Gastrocnemius medialis (tissue), 4 donors: ENCODE results near the gene EFEMP1. TPM values are rescaled to one million over a fixed set of nuclear protein-coding genes. Genes with fewer than 3 reads are reported as not detected.
A peak's percentile ranks its signal among the peaks of the same experiment; 100 is the strongest.

Experiments used
- ATAC-seq, 2 donors: fragments of 150-250 bp; one replicate each; pipeline ENCODE4 v1.9.1; 2016
- DNase-seq, 2 donors: peaks; one replicate each; pipeline ENCODE4 v3.0.0-alpha.2; 2019
- H3K27ac ChIP-seq, 4 donors: fragments of 200-600 bp; sonication (generic); 1 replicate in 1 of 4; 2 replicates in 3 of 4; pipeline ENCODE4 v1.5.1; 2016 to 2018; ENCODE audit warnings: mild to moderate bottlenecking in 2 of 4, moderate library complexity in 1 of 4
- H3K27me3 ChIP-seq, 3 donors: fragments of 200-600 bp; sonication (generic) in 2 of 3; 1 replicate in 1 of 3; 2 replicates in 2 of 3; pipeline versions ENCODE4 v1.5.1 to v1.6.0; 2016 to 2019; ENCODE audit warnings: mild to moderate bottlenecking in 1 of 3, moderate library complexity in 1 of 3
- H3K36me3 ChIP-seq, 2 donors: fragments of 200-600 bp; sonication (generic) in 1 of 2; one replicate each; pipeline ENCODE4 v1.5.1; 2017 to 2018
- H3K4me1 ChIP-seq, 2 donors: fragments of 200-600 bp; sonication (generic) in 1 of 2; one replicate each; pipeline ENCODE4 v1.5.1; 2016 to 2017; ENCODE audit warnings: mild to moderate bottlenecking in 2 of 2
- H3K4me3 ChIP-seq, 4 donors: fragments of 200-600 bp; sonication (generic) in 3 of 4; 1 replicate in 1 of 4; 2 replicates in 3 of 4; pipeline ENCODE4 v1.5.1; 2016 to 2019; ENCODE audit warnings: mild to moderate bottlenecking in 2 of 4
- H3K9me3 ChIP-seq, 3 donors: fragments of 200-600 bp; sonication (generic) in 2 of 3; 1 replicate in 1 of 3; 2 replicates in 2 of 3; pipeline ENCODE4 v1.5.1; 2016 to 2019
- CTCF ChIP-seq, 5 experiments: fragments of 450-650 bp in 3 of 5; fragments of 200-600 bp in 2 of 5; sonication (generic) in 2 of 5; IDR thresholded peaks in 4 of 5; conservative IDR thresholded peaks in 1 of 5; 1 replicate in 4 of 5; 2 replicates in 1 of 5; pipeline ENCODE4 v1.5.1; 2016 to 2019; ENCODE audit warnings: antibody characterized with exemption in 5 of 5, mild to moderate bottlenecking in 3 of 5, moderate library complexity in 3 of 5
- POLR2A ChIP-seq, 2 donors: fragments of 450-650 bp; IDR thresholded peaks; one replicate each; pipeline ENCODE4 v1.6.1; 2017; ENCODE audit warnings: antibody characterized with exemption in 2 of 2, mild to moderate bottlenecking in 2 of 2, moderate library complexity in 2 of 2
- in situ Hi-C, 4 donors: fragments of 200-750 bp; cut with MboI; loops; one replicate each; pipeline versions ENCODE4 v1.15.0 to v1.8.0; 2017; ENCODE audit warnings: low sequenced_read_pairs in 4 of 4
- intact Hi-C: fragments of 100-400 bp; cut with DNase I; formaldehyde crosslinking; loops from one replicate; pipeline ENCODE4 v1.15.1; 2023; ENCODE audit warnings: low total_unique reads
- total RNA-seq, 4 donors: library from RNA; depleted of rRNA; stranded (reverse); fragments of >200 nt; gene quantifications; one replicate each; pipeline versions ENCODE4 v1.1.0 to v1.2.3, GENCODE V29; 2016

The EFEMP1 gene
- total RNA-seq, 4 donors from 2014 or later = 1.5 to 30.1 (median 20.8) TPM

GRCh38 chr2:55923982-55924321 is 370 bp upstream of the EFEMP1 start:
- peak overlapping the region; percentile 49 to 55 (median 51) for H3K4me3 ChIP-seq
- in situ Hi-C loops (no loop called here), intact Hi-C loops (no loop called here)
- TF ChIP-seq CTCF (IDR thresholded peaks at IDR 0.05 in 4 of 5, conservative IDR thresholded peaks at IDR 0.05 in 1 of 5) (no peak), POLR2A (IDR thresholded peaks at IDR 0.05) (no peak)
- H3K9me3 ChIP-seq = no peaks in the 10 kb centered on the region
- DNase-seq = no peak
- peaks cover 9 to 23% (median 22%) of the 10 kb centered on the region in 3 donors for H3K27me3 ChIP-seq
- peak overlapping the region in 1 of 4 donors; percentile 41 for H3K27ac ChIP-seq
- peaks cover 3 to 8% of the 10 kb centered on the region in 2 donors for H3K4me1 ChIP-seq
- no peaks in the 10 kb centered on the region for H3K36me3 ChIP-seq
- no peak for ATAC-seq

DNA sequence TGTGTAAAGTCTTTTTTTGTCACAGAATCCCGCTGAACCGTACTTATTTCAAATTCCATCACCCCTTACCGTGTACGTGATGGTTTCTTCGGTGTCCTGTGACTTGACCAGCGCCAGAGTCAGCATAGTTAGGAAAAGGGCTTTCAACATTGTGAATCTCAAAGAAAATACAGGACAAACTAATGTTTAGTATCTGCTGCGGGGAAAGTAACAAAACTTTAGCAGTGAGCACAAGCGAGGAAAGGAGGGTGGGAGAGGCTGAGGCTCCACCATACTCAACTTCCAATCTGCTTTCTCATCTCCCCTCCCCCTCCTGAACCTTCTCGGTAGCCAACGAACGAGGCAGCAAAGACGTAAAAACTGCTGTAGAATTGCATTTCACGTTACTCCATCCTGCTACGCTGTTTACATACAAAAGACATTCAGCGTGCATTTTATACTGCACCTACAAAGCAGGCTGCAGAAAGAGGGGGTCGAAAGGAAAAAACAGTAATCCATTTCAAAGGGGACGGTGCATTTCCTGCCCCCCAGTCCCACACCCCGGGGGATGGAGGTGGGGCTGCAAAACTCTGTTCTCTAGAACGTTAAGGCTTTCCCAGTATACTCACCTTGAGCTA is 1.2 kb downstream of the EFEMP1 start:
- no peak for DNase-seq
- in situ Hi-C loops = no loop called here
- Histone ChIP-seq H3K27ac (no peak overlapping the region), H3K36me3 (no peaks in the 10 kb centered on the region), H3K4me3 (peak overlapping the region in 3 of 4 donors; percentile 49 to 53 (median 49)), H3K4me1 (peaks cover 3 to 8% of the 10 kb centered on the region in 2 donors), H3K9me3 (no peaks in the 10 kb centered on the region), H3K27me3 (peaks cover 9 to 23% (median 22%) of the 10 kb centered on the region in 3 donors)
- no peak for ATAC-seq
- TF ChIP-seq CTCF (IDR thresholded peaks at IDR 0.05 in 4 of 5, conservative IDR thresholded peaks at IDR 0.05 in 1 of 5) (no peak), POLR2A (IDR thresholded peaks at IDR 0.05) (no peak)
- intact Hi-C loops = no loop called here

DNA sequence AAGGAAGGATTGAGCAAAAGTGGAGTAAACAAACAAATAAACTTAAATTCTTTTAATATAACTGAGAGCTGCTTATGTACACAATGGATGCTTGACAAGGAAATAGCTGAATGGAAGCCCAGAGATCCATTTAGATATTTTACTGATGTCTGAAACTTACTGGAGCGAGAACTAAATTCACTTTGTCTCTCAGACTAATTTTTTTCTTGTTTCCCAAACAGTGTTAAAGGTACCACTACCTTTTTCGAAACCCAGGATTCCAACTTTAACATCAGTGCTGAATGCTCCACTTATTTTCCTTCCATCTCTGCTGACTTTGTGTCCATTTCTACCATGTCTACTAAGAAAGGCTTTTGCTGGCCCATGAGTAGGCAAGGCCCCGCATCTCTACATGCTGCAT is 4.0 kb downstream of the EFEMP1 start:
- in situ Hi-C loops (no loop called here), intact Hi-C loops (no loop called here)
- no peaks in the 10 kb centered on the region for H3K9me3 ChIP-seq
- H3K27ac ChIP-seq = no peak overlapping the region
- no peak for ATAC-seq
- no peak overlapping the region for H3K4me3 ChIP-seq
- H3K4me1 ChIP-seq = peaks cover 3 to 8% of the 10 kb centered on the region in 2 donors
- H3K36me3 ChIP-seq = no peaks in the 10 kb centered on the region
- no peak for DNase-seq
- TF ChIP-seq POLR2A (IDR thresholded peaks at IDR 0.05) (no peak), CTCF (IDR thresholded peaks at IDR 0.05 in 4 of 5, conservative IDR thresholded peaks at IDR 0.05 in 1 of 5) (no peak)
- peaks cover 3 to 17% (median 12%) of the 10 kb centered on the region in 3 donors for H3K27me3 ChIP-seq

- Histone ChIP-seq H3K36me3 (no peaks in the 10 kb centered on the region), H3K4me1 (peaks cover 3 to 7% of the 10 kb centered on the region in 2 donors), H3K27ac (no peak overlapping the region), H3K27me3 (peaks cover 3 to 10% (median 6%) of the 10 kb centered on the region in 3 donors), H3K9me3 (no peaks in the 10 kb centered on the region), H3K4me3 (no peak overlapping the region)
- no peak for TF ChIP-seq CTCF (IDR thresholded peaks at IDR 0.05 in 4 of 5, conservative IDR thresholded peaks at IDR 0.05 in 1 of 5)
- ATAC-seq (no peak), DNase-seq (no peak)
- intact Hi-C loops = no loop called here
- in situ Hi-C loops = no loop called here
Measured at GRCh38 chr2:55918856-55919255, 4.7 kb downstream of the EFEMP1 start.
